GM23338 (cell line): Measurements from ENCODE around the gene MUC16. TPM values are rescaled to one million over a fixed set of nuclear protein-coding genes. Genes with fewer than 3 reads are reported as not detected.

ENCODE experiments used
- ATAC-seq: fragments of 200-7000 bp; cut with Tn5 transposase; 3 replicates; pipeline ENCODE4 v1.9.1; 2020
- DNase-seq: peaks from one replicate; pipeline ENCODE4 v3.0.0-alpha.2; 2015; ENCODE audit warnings: low spot score
- H2AFZ ChIP-seq: fragments of 200-600 bp; sonication (generic); 2 replicates; pipeline ENCODE4 v1.8.0; 2016; ENCODE audit warnings: antibody characterized with exemption, mild to moderate bottlenecking, moderate library complexity
- H3F3A ChIP-seq: fragments of 200-600 bp; sonication (generic); replicated peaks from 2 replicates; pipeline ENCODE4 v1.8.0; 2017; ENCODE audit warnings: antibody characterized with exemption, mixed run types, low read depth
- H3K27ac ChIP-seq: fragments of 200-600 bp; sonication (generic); 2 replicates; pipeline ENCODE4 v1.6.1; 2016; ENCODE audit warnings: low read depth
- H3K27me3 ChIP-seq: fragments of 200-600 bp; sonication (generic); 2 replicates; pipeline ENCODE4 v1.8.0; 2016; ENCODE audit warnings: mild to moderate bottlenecking, mixed run types, moderate library complexity; ENCODE audit not compliant: insufficient read depth
- H3K36me3 ChIP-seq: fragments of 200-600 bp; sonication (generic); 2 replicates; pipeline ENCODE4 v1.8.0; 2016; ENCODE audit warnings: mild to moderate bottlenecking; ENCODE audit not compliant: insufficient read depth
- H3K4me1 ChIP-seq: fragments of 200-600 bp; sonication (generic); 2 replicates; pipeline ENCODE4 v1.8.0; 2016; ENCODE audit warnings: mild to moderate bottlenecking, moderate library complexity; ENCODE audit not compliant: insufficient read depth
- H3K4me2 ChIP-seq: fragments of 200-600 bp; sonication (generic); 2 replicates; pipeline ENCODE4 v1.7.1; 2017; ENCODE audit warnings: mixed run types
- H3K4me3 ChIP-seq: fragments of 200-600 bp; sonication (generic); 2 replicates; pipeline ENCODE4 v1.6.1; 2016; ENCODE audit warnings: mixed run types
- H3K79me2 ChIP-seq: fragments of 200-600 bp; sonication (generic); replicated peaks from 2 replicates; pipeline ENCODE4 v1.8.0; 2017; ENCODE audit warnings: mild to moderate bottlenecking; ENCODE audit not compliant: insufficient read depth
- H3K9me2 ChIP-seq: fragments of 200-600 bp; sonication (generic); 2 replicates; pipeline ENCODE4 v1.8.0; 2017; ENCODE audit not compliant: insufficient read depth
- H4K20me1 ChIP-seq: fragments of 200-600 bp; sonication (generic); replicated peaks from 2 replicates; pipeline ENCODE4 v1.8.0; 2017; ENCODE audit warnings: mild to moderate bottlenecking; ENCODE audit not compliant: insufficient read depth
- H3K27ac Mint-ChIP-seq: 2 replicates; pipeline ENCODE4 v1.8.0; 2020; ENCODE audit warnings: inconsistent platforms, mild to moderate bottlenecking, moderate library complexity, mixed read lengths
- H3K27me3 Mint-ChIP-seq: 3 replicates; pipeline ENCODE4 v1.8.0; 2022; ENCODE audit warnings: low read depth, mild to moderate bottlenecking, moderate library complexity, mixed read lengths, inconsistent platforms; ENCODE audit not compliant: insufficient read depth, poor library complexity
- H3K36me3 Mint-ChIP-seq: 3 replicates; pipeline ENCODE4 v1.8.0; 2021; ENCODE audit warnings: low read depth, mild to moderate bottlenecking, inconsistent platforms, moderate library complexity, mixed read lengths
- H3K4me1 Mint-ChIP-seq: 3 replicates; pipeline ENCODE4 v1.8.0; 2020; ENCODE audit warnings: mild to moderate bottlenecking, inconsistent platforms, mixed read lengths
- H3K4me3 Mint-ChIP-seq: 3 replicates; pipeline ENCODE4 v1.8.0; 2021; ENCODE audit warnings: moderate library complexity, mild to moderate bottlenecking, inconsistent platforms, mixed read lengths
- H3K9me3 Mint-ChIP-seq: 3 replicates; pipeline ENCODE4 v1.8.0; 2020; ENCODE audit warnings: moderate library complexity, mild to moderate bottlenecking, inconsistent platforms, mixed read lengths
- CREB1 ChIP-seq: fragments of 250-450 bp; sonication (Bioruptor Pico); IDR thresholded peaks from 2 replicates; pipeline ENCODE4 v1.5.0; 2020; ENCODE audit warnings: low read depth, mild to moderate bottlenecking, moderate library complexity
- ETS1 ChIP-seq: IDR thresholded peaks from 2 replicates; pipeline ENCODE4 v1.6.1; 2016; ENCODE audit warnings: antibody characterized with exemption
- EZH2 ChIP-seq: fragments of 200-600 bp; sonication (generic); IDR thresholded peaks from one replicate; pipeline ENCODE4 v1.8.0; 2017; ENCODE audit warnings: antibody characterized with exemption, mild to moderate bottlenecking, low read depth; ENCODE audit not compliant: unreplicated experiment
- EZH2phosphoT487 ChIP-seq: fragments of 200-600 bp; sonication (generic); IDR thresholded peaks from one replicate; pipeline ENCODE4 v1.8.1; 2018; ENCODE audit warnings: antibody characterized with exemption; ENCODE audit not compliant: unreplicated experiment
- JUNB ChIP-seq: IDR thresholded peaks from one replicate; pipeline ENCODE4 v1.6.1; 2016; ENCODE audit warnings: antibody characterized with exemption; ENCODE audit not compliant: unreplicated experiment
- NANOG ChIP-seq: IDR thresholded peaks from 2 replicates; pipeline ENCODE4 v1.6.1; 2016; ENCODE audit warnings: antibody characterized with exemption, borderline replicate concordance
- POLR2AphosphoS5 ChIP-seq: IDR thresholded peaks from 2 replicates; pipeline ENCODE4 v1.6.1; 2016; ENCODE audit warnings: antibody characterized with exemption, low read depth
- STAT1 ChIP-seq: IDR thresholded peaks from one replicate; pipeline ENCODE4 v1.6.1; 2016; ENCODE audit warnings: antibody characterized with exemption; ENCODE audit not compliant: unreplicated experiment
- ZNF114 ChIP-seq: fragments of 250-450 bp; sonication (Bioruptor Pico); IDR thresholded peaks from 2 replicates; pipeline ENCODE4 v1.5.0; 2020; ENCODE audit warnings: mild to moderate bottlenecking, moderate library complexity
- ZNF331 ChIP-seq: fragments of 250-450 bp; sonication (Bioruptor Pico); IDR thresholded peaks from 2 replicates; pipeline ENCODE4 v1.5.0; 2020; ENCODE audit warnings: low read depth, mild to moderate bottlenecking, moderate library complexity
- long read RNA-seq: library from polyadenylated mRNA; unstranded; transcript quantifications from one replicate; pipeline ENCODE4 v2.0.0, GENCODE V29; 2020; ENCODE audit not compliant: unreplicated experiment
- polyA plus RNA-seq: library from polyadenylated mRNA; unstranded; fragments of >200 nt; fragmentation: Nextera tagmentation; extraction: Ambion mirVana; gene quantifications from 2 replicates; pipeline ENCODE4 v1.2.1, GENCODE V29; 2016
- total RNA-seq: library from RNA; depleted of rRNA; stranded (reverse); fragments of >200 nt; shearing (Covaris generic); gene quantifications from 2 replicates; pipeline ENCODE4 v1.2.3, GENCODE V29; 2014; rRNA removed
- TF ChIP-seq, protein P1 (sequence below), 2 experiments: fragments of 200-600 bp in 1 of 2; sonication (generic) in 1 of 2; conservative IDR thresholded peaks; 2 replicates each; pipeline versions ENCODE4 v1.5.1 to v1.6.1; 2016 to 2017; ENCODE audit warnings: antibody characterized with exemption in 2 of 2, low read depth in 2 of 2, mild to moderate bottlenecking in 2 of 2, moderate library complexity in 1 of 2
- TF ChIP-seq, protein P2 (sequence below): fragments of 250-450 bp; sonication (Bioruptor Pico); IDR thresholded peaks from 2 replicates; pipeline ENCODE4 v1.5.0; 2020; ENCODE audit warnings: mild to moderate bottlenecking, moderate library complexity
- TF ChIP-seq, protein P3 (sequence below): IDR thresholded peaks from one replicate; pipeline ENCODE4 v1.6.1; 2018; ENCODE audit warnings: antibody characterized with exemption; ENCODE audit not compliant: unreplicated experiment

The MUC16 gene
- 0.16 and 0.42 TPM in 2 replicates for total RNA-seq
- polyA plus RNA-seq = 0.06 and 0.07 TPM in 2 replicates
- long read RNA-seq = 0 reads

DNA sequence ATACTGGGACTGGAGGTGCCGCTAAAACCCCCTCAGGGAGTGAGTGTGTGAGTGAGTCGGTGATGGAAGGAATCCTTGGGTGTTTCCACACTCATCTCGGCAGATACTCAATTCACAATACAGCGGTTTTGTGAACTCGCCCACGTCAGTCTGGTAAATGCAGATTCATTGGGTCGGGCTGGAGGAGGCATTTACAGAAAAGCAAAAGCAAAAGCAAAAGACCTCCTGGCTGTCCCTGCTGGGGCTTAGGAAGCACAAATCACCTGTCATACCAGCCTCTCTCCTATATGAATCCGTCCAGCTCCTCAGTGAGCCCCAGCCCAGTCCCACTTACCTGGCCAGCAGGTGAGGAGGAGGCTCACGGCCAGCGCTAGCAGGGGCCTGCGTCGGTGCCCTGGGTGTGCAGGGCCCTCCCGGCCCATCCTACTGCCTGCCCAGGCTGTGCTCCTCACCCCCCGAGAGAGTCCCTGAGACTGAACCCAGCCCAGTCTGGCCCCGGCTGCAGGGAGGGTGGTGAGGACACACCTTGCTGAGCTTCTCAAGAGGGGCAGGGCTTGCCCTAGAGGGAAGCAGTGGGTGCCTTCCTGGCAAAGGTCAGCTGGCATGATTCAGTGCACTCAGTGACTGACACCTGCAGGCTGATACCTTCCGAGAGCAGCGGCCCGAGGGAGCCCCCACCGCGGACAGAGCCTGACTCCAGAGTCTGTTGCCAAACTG is at the start of gene MUC16:
Gene MUC16, minus strand, starts transcription at position 475 of the 717 bp plus-strand sequence.
- ATAC-seq = no peak
- TF ChIP-seq ZNF331 (CRISPR knock-in tag) (no peak), NANOG (no peak), EZH2phosphoT487 (no peak), JUNB (no peak), ETS1 (no peak), POLR2AphosphoS5 (no peak), EZH2 (no peak), ZNF114 (CRISPR knock-in tag) (no peak), CREB1 (no peak), STAT1 (no peak)
- TF ChIP-seq, protein P1, sequence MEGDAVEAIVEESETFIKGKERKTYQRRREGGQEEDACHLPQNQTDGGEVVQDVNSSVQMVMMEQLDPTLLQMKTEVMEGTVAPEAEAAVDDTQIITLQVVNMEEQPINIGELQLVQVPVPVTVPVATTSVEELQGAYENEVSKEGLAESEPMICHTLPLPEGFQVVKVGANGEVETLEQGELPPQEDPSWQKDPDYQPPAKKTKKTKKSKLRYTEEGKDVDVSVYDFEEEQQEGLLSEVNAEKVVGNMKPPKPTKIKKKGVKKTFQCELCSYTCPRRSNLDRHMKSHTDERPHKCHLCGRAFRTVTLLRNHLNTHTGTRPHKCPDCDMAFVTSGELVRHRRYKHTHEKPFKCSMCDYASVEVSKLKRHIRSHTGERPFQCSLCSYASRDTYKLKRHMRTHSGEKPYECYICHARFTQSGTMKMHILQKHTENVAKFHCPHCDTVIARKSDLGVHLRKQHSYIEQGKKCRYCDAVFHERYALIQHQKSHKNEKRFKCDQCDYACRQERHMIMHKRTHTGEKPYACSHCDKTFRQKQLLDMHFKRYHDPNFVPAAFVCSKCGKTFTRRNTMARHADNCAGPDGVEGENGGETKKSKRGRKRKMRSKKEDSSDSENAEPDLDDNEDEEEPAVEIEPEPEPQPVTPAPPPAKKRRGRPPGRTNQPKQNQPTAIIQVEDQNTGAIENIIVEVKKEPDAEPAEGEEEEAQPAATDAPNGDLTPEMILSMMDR (conservative IDR thresholded peaks at IDR 0.05; ENCODE audit: low read depth in 2 of 2) = no peak
- TF ChIP-seq, protein P2, sequence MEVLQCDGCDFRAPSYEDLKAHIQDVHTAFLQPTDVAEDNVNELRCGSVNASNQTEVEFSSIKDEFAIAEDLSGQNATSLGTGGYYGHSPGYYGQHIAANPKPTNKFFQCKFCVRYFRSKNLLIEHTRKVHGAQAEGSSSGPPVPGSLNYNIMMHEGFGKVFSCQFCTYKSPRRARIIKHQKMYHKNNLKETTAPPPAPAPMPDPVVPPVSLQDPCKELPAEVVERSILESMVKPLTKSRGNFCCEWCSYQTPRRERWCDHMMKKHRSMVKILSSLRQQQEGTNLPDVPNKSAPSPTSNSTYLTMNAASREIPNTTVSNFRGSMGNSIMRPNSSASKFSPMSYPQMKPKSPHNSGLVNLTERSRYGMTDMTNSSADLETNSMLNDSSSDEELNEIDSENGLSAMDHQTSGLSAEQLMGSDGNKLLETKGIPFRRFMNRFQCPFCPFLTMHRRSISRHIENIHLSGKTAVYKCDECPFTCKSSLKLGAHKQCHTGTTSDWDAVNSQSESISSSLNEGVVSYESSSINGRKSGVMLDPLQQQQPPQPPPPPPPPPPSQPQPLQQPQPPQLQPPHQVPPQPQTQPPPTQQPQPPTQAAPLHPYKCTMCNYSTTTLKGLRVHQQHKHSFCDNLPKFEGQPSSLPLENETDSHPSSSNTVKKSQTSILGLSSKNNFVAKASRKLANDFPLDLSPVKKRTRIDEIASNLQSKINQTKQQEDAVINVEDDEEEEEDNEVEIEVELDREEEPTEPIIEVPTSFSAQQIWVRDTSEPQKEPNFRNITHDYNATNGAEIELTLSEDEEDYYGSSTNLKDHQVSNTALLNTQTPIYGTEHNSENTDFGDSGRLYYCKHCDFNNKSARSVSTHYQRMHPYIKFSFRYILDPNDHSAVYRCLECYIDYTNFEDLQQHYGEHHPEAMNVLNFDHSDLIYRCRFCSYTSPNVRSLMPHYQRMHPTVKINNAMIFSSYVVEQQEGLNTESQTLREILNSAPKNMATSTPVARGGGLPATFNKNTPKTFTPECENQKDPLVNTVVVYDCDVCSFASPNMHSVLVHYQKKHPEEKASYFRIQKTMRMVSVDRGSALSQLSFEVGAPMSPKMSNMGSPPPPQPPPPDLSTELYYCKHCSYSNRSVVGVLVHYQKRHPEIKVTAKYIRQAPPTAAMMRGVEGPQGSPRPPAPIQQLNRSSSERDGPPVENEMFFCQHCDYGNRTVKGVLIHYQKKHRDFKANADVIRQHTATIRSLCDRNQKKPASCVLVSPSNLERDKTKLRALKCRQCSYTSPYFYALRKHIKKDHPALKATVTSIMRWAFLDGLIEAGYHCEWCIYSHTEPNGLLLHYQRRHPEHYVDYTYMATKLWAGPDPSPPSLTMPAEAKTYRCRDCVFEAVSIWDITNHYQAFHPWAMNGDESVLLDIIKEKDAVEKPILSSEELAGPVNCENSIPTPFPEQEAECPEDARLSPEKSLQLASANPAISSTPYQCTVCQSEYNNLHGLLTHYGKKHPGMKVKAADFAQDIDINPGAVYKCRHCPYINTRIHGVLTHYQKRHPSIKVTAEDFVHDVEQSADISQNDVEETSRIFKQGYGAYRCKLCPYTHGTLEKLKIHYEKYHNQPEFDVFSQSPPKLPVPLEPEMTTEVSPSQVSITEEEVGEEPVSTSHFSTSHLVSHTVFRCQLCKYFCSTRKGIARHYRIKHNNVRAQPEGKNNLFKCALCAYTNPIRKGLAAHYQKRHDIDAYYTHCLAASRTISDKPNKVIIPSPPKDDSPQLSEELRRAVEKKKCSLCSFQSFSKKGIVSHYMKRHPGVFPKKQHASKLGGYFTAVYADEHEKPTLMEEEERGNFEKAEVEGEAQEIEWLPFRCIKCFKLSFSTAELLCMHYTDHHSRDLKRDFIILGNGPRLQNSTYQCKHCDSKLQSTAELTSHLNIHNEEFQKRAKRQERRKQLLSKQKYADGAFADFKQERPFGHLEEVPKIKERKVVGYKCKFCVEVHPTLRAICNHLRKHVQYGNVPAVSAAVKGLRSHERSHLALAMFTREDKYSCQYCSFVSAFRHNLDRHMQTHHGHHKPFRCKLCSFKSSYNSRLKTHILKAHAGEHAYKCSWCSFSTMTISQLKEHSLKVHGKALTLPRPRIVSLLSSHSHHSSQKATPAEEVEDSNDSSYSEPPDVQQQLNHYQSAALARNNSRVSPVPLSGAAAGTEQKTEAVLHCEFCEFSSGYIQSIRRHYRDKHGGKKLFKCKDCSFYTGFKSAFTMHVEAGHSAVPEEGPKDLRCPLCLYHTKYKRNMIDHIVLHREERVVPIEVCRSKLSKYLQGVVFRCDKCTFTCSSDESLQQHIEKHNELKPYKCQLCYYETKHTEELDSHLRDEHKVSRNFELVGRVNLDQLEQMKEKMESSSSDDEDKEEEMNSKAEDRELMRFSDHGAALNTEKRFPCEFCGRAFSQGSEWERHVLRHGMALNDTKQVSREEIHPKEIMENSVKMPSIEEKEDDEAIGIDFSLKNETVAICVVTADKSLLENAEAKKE = no peak
- TF ChIP-seq, protein P3, sequence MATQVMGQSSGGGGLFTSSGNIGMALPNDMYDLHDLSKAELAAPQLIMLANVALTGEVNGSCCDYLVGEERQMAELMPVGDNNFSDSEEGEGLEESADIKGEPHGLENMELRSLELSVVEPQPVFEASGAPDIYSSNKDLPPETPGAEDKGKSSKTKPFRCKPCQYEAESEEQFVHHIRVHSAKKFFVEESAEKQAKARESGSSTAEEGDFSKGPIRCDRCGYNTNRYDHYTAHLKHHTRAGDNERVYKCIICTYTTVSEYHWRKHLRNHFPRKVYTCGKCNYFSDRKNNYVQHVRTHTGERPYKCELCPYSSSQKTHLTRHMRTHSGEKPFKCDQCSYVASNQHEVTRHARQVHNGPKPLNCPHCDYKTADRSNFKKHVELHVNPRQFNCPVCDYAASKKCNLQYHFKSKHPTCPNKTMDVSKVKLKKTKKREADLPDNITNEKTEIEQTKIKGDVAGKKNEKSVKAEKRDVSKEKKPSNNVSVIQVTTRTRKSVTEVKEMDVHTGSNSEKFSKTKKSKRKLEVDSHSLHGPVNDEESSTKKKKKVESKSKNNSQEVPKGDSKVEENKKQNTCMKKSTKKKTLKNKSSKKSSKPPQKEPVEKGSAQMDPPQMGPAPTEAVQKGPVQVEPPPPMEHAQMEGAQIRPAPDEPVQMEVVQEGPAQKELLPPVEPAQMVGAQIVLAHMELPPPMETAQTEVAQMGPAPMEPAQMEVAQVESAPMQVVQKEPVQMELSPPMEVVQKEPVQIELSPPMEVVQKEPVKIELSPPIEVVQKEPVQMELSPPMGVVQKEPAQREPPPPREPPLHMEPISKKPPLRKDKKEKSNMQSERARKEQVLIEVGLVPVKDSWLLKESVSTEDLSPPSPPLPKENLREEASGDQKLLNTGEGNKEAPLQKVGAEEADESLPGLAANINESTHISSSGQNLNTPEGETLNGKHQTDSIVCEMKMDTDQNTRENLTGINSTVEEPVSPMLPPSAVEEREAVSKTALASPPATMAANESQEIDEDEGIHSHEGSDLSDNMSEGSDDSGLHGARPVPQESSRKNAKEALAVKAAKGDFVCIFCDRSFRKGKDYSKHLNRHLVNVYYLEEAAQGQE = no peak
- Mint-ChIP-seq H3K27ac (no peak within 1 kb of the TSS), H3K36me3 (peaks cover 46% of the 10 kb centered on the region), H3K27me3 (peaks cover 5% of the 10 kb centered on the region), H3K4me3 (no peak within 1 kb of the TSS), H3K4me1 (no peaks in the 10 kb centered on the region), H3K9me3 (peaks cover 94% of the 10 kb centered on the region)
- Histone ChIP-seq H3F3A (no peaks in the 10 kb centered on the region), H3K27ac (no peak within 1 kb of the TSS), H3K36me3 (no peaks in the 10 kb centered on the region), H3K4me1 (no peaks in the 10 kb centered on the region), H3K79me2 (no peaks in the 10 kb centered on the region), H2AFZ (no peak within 1 kb of the TSS), H4K20me1 (no peaks in the 10 kb centered on the region), H3K9me2 (no peaks in the 10 kb centered on the region), H3K4me2 (no peak within 1 kb of the TSS), H3K27me3 (no peaks in the 10 kb centered on the region), H3K4me3 (no peak within 1 kb of the TSS)
- peak; percentile 31 for DNase-seq
